Left ventricle myocardium inferior (tissue), 1 donor: Measurements from ENCODE around the gene PDIA2. TPM values are rescaled to one million over a fixed set of nuclear protein-coding genes. Genes with fewer than 3 reads are reported as not detected.
"Not testable (repeated sequence)": the region's sequence is repeated elsewhere in the genome, so short reads cannot be mapped to it uniquely, and the experiment has no call there.

Experiments
- DNase-seq: peaks from one replicate; pipeline ENCODE4 v3.0.0-alpha.2; 2020
- H3K27ac ChIP-seq: fragments of 200-600 bp; replicated peaks from 2 replicates; pipeline ENCODE4 v1.8.0; 2021
- H3K27me3 ChIP-seq: fragments of 200-600 bp; 2 replicates; pipeline ENCODE4 v1.8.0; 2021; ENCODE audit warnings: low read depth
- H3K36me3 ChIP-seq: fragments of 200-600 bp; 2 replicates; pipeline ENCODE4 v1.8.0; 2021
- H3K4me1 ChIP-seq: fragments of 200-600 bp; 2 replicates; pipeline ENCODE4 v1.8.0; 2021
- H3K4me3 ChIP-seq: fragments of 200-600 bp; 2 replicates; pipeline ENCODE4 v1.8.0; 2021; ENCODE audit warnings: mild to moderate bottlenecking, moderate library complexity
- H3K9me3 ChIP-seq: fragments of 200-600 bp; replicated peaks from 2 replicates; pipeline ENCODE4 v1.8.0; 2021
- CTCF ChIP-seq: fragments of 200-600 bp; IDR thresholded peaks from 2 replicates; pipeline ENCODE4 v1.8.0; 2021; ENCODE audit warnings: antibody characterized with exemption, mild to moderate bottlenecking, borderline replicate concordance
- intact Hi-C: fragments of 100-400 bp; cut with micrococcal nuclease; formaldehyde crosslinking; loops from one replicate; pipeline ENCODE4 v1.11.0; 2022
- total RNA-seq: library from RNA; stranded (reverse); fragmentation: NEBNext Ultra II Directional; extraction: Animal tissue kit (Norgen Biotek cat#: 25700); gene quantifications from one replicate; pipeline ENCODE4 v1.2.1, GENCODE V29; 2021
- donor health status: DM: no; HTN: yes; CAD: no; lungs with severe emphysema.

Gene PDIA2
- total RNA-seq, 1 donor from 2014 or later: 1.6 TPM

GRCh38 chr16:324451-325334 lies 41.7 kb downstream of the PDIA2 start:
- Histone ChIP-seq H3K27ac (peak overlapping the region; percentile 59), H3K36me3 (no peaks in the 10 kb centered on the region), H3K27me3 (no peaks in the 10 kb centered on the region), H3K4me3 (peak overlapping the region; percentile 48), H3K4me1 (peaks cover 37% of the 10 kb centered on the region), H3K9me3 (no peaks in the 10 kb centered on the region)
- intact Hi-C loops: no loop called here
- TF ChIP-seq CTCF: no peak
- DNase-seq: peak; percentile 33

GRCh38 chr16:325375-326145 lies 42.6 kb downstream of the PDIA2 start:
- Histone ChIP-seq H3K4me3 (peak overlapping the region; percentile 48), H3K36me3 (no peaks in the 10 kb centered on the region), H3K4me1 (peaks cover 39% of the 10 kb centered on the region), H3K9me3 (no peaks in the 10 kb centered on the region), H3K27me3 (no peaks in the 10 kb centered on the region), H3K27ac (peak overlapping the region; percentile 59)
- DNase-seq: no peak
- intact Hi-C loops: no loop called here
- no peak for TF ChIP-seq CTCF

GRCh38 chr16:330741-331140 lies 47.8 kb downstream of the PDIA2 start:
- Histone ChIP-seq H3K4me3 (no peak overlapping the region), H3K27me3 (no peaks in the 10 kb centered on the region), H3K9me3 (no peaks in the 10 kb centered on the region), H3K27ac (no peak overlapping the region), H3K36me3 (no peaks in the 10 kb centered on the region), H3K4me1 (peaks cover 28% of the 10 kb centered on the region)
- TF ChIP-seq CTCF: no peak
- intact Hi-C loops: no loop called here
- no peak for DNase-seq

- H3K9me3 ChIP-seq, intact Hi-C loops, DNase-seq, H3K27me3 ChIP-seq, H3K27ac ChIP-seq, H3K36me3 ChIP-seq, H3K4me3 ChIP-seq: not testable (repeated sequence)
- H3K4me1 ChIP-seq: peaks cover 31% of the 10 kb centered on the region
Measured at GRCh38 chr16:331181-331814, 48.3 kb downstream of the PDIA2 start.

- TF ChIP-seq CTCF: no peak
- no peak for DNase-seq
- Histone ChIP-seq H3K4me1 (peaks cover 15% of the 10 kb centered on the region), H3K27ac (no peak overlapping the region), H3K36me3 (no peaks in the 10 kb centered on the region), H3K4me3 (no peak overlapping the region), H3K9me3 (no peaks in the 10 kb centered on the region), H3K27me3 (no peaks in the 10 kb centered on the region)
- intact Hi-C loops: no loop called here
Measured at GRCh38 chr16:333406-334094, 50.6 kb downstream of the PDIA2 start.

- intact Hi-C loops, H3K9me3 ChIP-seq, DNase-seq, H3K27ac ChIP-seq, H3K36me3 ChIP-seq, H3K4me3 ChIP-seq, H3K27me3 ChIP-seq: not testable (repeated sequence)
- peaks cover 15% of the 10 kb centered on the region for H3K4me1 ChIP-seq
Measured at GRCh38 chr16:334164-334832, 51.3 kb downstream of the PDIA2 start.

GRCh38 chr16:334861-335632 lies 52.1 kb downstream of the PDIA2 start:
- intact Hi-C loops, H3K9me3 ChIP-seq, H3K27me3 ChIP-seq, H3K4me3 ChIP-seq, H3K27ac ChIP-seq, H3K36me3 ChIP-seq, DNase-seq: not testable (repeated sequence)
- H3K4me1 ChIP-seq: peaks cover 21% of the 10 kb centered on the region
